NCI-H526 (cell line): Measurements from ENCODE around the gene PDXDC1.
"Not testable (repeated sequence)": the region's sequence is repeated elsewhere in the genome, so short reads cannot be mapped to it uniquely, and the experiment has no call there.

Source experiments
- DNase-seq, 2 experiments: peaks; one replicate each; lab custom pipeline; 2025; lab: John Stamatoyannopoulos, UW

Gene PDXDC1

GRCh38 chr16:14974656-14975417 is at the start of gene PDXDC1:
Gene PDXDC1 (plus strand): TSS chr16:14975026. CDS start chr16:14975200, 174 bp downstream.
- DNase-seq: peak; percentile 95 to 100

GRCh38 chr16:14928064-14928714 is 46.6 kb upstream of the PDXDC1 start:
- DNase-seq: not testable (repeated sequence)

DNA sequence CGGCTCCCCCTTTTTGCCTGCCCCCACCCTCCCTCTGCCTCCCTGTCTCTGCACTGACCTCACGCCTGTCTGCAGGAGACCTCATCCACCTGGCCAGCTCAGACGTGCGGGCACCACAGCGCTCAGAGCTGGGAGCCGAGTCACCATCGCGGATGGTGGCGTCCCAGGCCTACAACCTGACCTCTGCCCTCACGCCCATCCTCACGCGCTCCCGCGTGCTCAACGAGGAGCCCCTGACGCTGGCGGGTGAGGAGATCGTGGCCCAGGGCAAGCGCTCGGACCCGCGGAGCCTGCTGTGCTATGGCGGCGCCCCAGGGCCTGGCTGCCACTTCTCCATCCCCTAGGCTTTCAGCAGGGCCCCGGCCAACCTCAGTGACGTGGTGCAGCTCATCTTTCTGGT is 45.6 kb upstream of the PDXDC1 start:
- DNase-seq: not testable (repeated sequence)

GRCh38 chr16:14930246-14930645 is 44.6 kb upstream of the PDXDC1 start:
- DNase-seq: not testable (repeated sequence)

DNA sequence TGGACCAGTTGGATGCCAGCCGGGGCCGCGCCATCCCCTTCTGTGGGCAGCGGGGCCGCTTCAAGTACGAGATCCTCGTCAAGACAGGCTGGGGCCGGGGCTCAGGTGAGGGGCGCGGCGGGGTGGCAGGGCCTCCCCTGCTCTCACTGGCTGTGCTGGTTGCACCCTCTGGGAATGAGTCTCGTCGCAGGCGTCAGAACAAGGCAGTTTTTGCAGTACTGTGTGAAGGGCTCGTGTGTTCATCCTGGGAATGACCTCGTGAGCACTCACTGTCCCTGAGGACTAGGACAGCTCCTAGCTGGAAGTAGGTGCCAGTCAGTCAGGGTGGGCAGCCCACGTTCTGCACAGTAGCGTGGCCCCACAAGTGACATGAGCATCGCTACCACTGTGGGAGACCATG is 43.9 kb upstream of the PDXDC1 start:
- not testable (repeated sequence) for DNase-seq

- not testable (repeated sequence) for DNase-seq
These were observed 42.0 kb upstream of the PDXDC1 start for GRCh38 chr16:14932581-14933375.

- DNase-seq: not testable (repeated sequence)
These were observed 37.7 kb upstream of the PDXDC1 start, which contains the start of gene NPIPA1 for GRCh38 chr16:14937143-14937542. Gene NPIPA1 (plus strand): TSS chr16:14937443. CDS start chr16:14937443, 0 bp downstream.

DNA sequence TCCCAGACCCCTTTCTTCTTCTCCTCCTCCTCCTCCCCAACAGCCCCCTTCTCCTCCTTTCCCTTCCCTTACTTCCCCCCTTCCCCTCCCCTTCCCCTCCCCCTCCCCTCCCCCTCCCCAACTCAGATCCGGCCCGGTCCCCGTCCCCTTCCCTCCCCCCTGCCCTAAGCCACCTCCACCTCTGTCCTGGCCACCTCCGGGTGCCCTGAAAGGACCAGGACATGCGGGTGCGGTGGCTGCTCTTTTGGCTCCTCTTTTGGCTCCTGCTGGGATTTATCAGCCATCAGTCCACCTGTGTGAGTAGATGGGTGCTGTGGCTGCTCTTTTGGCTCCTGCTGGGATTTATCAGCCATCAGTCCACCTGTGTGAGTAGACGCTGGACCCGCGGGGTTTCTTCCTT is 36.8 kb upstream of the PDXDC1 start:
- not testable (repeated sequence) for DNase-seq

GRCh38 chr16:14942686-14943085 is 32.1 kb upstream of the PDXDC1 start:
- DNase-seq: not testable (repeated sequence)

DNA sequence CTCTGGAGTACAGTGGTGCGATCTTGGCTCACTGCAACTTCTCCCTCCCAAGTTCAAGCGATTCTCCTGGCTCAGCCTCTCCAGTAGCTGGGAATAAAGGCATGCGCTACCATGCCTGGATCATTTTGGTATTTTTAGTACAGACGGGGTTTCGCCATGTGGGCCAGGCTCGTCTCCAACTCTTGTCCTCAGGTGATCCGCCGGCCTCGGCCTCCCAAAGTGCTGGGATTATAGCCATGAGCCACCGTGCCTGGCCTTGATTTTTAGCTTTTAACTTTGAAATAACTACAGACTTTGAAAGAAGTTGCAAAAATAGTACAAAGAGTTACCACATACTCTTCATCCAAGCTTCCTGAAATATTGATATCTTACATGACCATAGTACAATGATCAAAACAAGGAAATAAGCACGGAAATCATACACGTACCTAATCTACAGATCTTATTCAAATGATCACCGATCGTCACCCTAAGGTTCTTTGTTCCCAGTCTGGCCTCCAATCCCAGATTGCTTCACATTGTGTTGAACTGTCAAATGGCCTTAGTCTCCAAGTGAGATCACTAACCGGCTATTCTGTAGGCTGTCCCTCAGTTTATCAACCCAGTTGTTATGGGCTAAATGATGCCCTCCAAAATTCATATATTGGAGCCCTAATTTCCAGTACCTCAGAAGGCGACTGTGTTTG is 19.1 kb upstream of the PDXDC1 start:
- no peak for DNase-seq

GRCh38 chr16:14957576-14958322 is 17.1 kb upstream of the PDXDC1 start:
- DNase-seq: no peak

GRCh38 chr16:14958323-14958600 is 16.6 kb upstream of the PDXDC1 start:
- DNase-seq: no peak

GRCh38 chr16:14958970-14959369 is 15.9 kb upstream of the PDXDC1 start:
- DNase-seq: no peak

DNA sequence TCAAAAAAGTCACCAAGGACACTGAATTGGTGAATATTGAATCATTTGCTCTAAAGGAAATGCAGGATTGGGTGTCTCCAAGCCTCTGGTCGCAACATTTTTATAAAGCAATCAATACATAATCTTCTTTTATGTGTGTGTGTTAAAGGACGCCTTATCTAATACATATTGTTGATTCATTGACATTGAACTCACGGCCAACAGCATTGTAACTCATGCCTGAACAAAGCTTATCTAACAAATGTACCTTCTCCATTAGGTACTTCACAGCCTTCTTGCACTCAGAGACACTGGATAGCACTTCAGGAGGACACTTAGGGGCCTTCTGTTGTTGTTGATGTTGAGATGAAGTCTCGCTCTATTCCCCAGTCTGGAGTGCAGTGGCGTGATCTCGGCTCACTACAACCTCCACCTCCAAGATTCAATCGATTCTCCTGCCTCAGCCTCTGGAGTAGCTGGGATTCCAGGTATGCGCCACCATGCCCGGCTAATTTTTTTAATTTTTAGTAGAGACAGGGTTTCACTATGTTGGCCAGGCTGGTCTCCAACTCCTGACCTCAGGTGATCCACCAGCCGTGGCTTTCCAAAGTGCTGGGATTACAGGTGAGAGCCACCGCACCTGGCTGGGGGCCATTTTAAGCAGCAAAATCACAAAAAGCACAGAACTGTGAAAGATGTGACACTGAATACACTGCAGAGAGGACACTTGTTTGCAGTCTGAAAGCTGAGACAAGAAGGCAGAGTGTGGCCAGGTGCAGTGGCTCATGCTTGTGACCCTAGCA is 13.2 kb upstream of the PDXDC1 start:
- no peak for DNase-seq

GRCh38 chr16:14963281-14964173 is 11.3 kb upstream of the PDXDC1 start:
- peak in 1 of 2 experiments; percentile 12 for DNase-seq

DNA sequence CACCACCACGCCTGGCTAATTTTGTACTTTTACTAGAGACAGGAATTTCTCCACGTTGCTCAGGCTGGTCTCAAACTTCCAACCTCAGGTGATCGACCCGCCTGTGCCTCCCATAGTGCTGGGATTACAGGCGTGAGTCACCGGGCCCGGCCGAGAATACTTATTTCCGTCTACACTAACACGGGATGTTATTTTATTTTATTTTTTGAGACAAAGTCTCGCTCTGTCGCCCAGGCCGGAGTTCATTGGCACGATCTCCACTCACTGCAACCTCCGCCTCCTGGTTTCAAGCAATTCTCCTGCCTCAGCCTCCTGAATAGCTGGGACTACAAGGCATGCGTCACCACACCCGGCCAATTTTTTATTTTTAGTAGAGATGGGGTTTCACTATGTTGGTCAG is 9.5 kb upstream of the PDXDC1 start:
- DNase-seq: no peak

DNA sequence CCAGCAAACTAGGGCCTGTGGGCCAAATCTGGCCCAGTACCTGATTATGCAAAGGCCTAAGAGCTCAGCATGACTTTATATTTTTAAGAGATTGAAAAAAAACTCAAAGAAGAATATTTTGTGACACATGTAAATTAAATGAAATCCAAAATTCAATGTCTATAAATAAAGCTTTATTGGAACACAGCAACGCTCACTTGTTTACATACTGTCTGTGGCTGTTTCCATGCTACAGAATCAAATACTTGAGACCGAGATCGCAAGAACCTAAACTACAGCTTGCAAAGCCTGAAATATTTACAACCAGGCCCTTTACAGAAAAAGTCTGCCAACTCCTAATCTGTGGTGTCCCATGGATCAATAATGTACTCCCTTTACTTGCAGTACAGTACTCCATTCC is 5.0 kb upstream of the PDXDC1 start:
- DNase-seq: not testable (repeated sequence)

GRCh38 chr16:14971621-14972228 is 3.1 kb upstream of the PDXDC1 start:
- not testable (repeated sequence) for DNase-seq

DNA sequence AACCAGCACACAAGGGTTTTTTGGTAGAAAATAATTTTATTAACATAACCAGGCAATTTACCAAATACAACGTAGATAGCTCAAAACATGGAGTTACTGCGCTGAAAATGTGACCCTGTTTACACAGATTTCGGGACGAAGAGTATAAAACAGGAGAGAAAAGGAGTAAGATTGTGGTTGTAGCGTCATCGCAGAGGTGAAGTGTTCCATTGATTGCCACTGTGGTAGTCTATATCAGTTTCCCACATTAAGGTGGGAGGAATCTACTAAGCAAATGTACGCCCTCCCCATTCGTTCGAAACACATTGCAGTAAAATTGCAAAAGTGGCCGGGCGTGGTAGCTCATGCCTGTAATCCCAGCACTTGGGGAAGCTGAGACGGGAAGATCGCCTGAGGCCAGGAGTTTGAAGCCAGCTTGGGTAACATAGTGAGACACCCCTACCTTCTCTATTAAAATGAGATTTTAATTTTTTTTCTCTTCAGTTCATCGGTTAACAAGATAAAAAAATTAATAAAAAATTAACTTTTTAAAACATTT is 972 bp upstream of the PDXDC1 start:
- peak in 1 of 2 experiments; percentile 35 for DNase-seq
